Measurements from ENCODE around the gene ZEB2.

The ZEB2 gene

DNA sequence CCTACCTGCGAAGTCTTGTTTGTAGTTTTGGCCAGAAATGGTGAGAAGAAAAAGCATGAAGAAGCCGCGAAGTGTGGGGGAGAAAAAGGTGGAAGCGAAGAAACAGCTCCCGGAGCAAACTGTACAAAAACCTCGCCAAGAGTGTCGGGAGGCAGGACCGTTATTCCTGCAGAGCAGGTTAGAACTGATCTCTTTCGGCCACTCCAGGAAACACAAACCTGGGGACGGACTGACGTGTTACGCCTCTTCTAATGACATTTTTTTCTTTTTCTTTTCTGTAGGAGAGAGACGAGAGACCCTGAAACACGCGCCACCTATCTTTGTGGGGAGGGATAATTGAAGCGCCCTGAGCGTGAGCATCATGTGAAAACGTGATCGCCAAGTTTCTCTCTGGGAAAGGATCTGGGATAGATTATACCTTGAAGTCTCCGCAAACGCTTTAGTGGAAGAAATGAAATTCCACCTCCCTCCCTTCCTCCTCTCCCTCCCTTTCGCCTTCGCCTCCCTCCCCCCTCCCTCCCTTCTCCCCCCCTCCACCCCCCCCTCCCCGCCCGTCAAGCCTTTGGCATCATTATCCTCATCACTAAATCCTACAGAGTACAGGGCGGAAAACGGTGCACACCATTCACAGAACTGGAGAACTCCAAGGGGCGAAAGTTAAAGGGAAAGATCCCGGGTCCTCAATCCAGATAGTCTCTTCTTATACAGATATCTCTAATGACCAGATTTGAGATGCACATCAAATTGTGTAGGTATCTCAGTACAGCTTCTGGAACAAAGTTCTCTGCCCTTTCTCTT is at the start of gene ZEB2:
TSS of gene ZEB2 (minus strand) at position 186 of the 798 bp plus-strand sequence. CDS start 2,769 bp downstream, outside the sequence.
- DNase-seq (ENCODE audit: low read depth in 4 of 4, low spot score in 1 of 4): no peak

DNA sequence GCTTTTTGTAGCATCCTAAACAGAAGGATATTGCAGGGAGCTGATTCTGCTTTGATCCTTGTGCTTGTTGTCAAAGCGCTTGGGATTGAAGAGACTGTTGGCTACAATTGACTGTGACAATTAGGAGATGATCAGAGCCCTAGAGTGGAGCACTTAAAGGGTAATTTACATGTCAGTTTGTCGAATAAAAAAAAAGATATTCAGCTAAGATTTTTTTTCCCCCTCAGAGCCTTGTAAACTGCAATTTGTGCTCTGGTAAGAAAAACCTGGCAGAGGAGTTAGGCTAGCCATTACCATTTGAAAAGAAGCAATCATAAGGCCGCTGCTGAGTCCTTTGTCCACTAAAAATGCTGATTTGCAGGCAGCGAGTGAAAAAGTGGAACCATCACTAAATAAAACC is 47.8 kb upstream of the ZEB2 start:
- DNase-seq (ENCODE audit: low read depth in 4 of 4, low spot score in 1 of 4): no peak

DNA sequence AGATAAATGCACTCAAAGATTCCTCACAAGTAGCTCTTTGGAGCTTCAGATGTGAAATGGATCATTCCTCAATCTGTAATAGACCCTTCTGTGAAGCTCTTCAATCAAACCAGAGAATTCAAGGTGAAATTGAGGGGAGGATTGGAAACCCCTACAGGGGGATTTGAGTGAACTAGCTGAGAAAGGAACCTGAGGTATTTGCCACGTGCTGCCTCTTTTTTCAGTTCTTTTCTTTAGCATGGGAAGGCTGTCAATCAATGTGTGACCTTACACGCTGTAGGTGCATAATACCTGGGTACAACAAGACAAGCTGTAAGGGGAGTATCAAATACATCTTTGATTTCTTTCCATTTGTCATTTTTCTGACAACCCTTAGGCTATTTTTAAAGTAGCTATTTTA is 46.5 kb upstream of the ZEB2 start:
- DNase-seq (ENCODE audit: low read depth in 4 of 4, low spot score in 1 of 4): no peak

DNA sequence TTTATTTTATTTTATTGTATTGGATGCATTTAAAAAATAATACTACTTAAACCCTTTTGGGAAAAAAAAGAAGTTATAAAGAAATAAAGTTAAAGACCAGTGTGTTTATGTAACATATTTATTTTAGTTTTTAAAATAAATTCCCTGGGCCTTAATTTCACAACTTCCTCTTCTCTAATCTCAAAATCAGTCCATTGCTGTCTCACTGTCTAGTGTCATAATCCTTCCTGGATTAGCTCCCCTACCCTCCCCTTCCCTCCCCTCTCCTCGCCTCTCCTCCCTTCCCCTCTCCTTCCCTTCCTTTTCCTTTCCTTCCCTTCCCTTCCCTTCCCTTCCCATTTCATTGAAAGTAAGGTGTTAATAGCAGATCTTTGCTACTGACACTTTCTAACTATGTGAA is 40.3 kb upstream of the ZEB2 start:
- no peak for DNase-seq (ENCODE audit: low read depth in 4 of 4, low spot score in 1 of 4)

DNA sequence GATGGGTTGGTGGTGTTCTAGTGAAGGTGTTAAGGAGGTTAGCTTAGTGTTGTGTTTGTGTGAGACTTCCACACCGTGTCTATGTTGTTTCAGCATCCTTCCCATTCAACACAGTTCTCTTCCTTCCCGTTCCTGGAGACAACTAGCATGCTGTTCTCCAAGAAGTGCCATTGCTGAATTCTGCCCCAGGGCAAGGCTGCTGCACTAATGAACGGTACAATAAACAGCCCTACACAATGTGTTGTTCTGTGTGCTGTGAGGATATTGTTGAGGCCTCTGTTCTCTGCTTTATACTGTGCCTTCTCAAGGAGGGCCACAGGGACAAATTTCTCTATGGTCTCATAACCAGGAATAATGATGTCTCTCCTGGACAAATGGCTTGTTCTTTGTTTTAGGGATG is 39.8 kb upstream of the ZEB2 start:
- no peak for DNase-seq (ENCODE audit: low read depth in 4 of 4, low spot score in 1 of 4)

DNA sequence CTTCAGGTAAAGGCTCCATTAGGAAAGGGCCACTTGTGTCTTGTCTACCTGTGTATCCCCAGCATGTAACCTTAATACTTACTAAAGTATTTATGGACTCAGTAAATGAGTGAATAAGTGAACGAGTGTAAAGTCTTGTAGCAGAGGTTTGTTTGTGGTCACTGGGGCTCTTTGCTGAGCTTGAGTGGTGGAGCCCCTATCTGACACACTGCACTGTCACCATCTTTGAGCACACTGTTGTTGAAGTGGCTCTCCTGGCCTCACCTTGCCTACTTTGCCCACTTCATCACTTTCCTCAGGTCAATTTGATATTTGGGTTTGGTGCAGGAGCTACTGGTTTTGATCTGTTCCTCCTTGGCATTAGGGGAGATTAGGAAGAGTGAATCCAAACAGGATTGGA is 39.3 kb upstream of the ZEB2 start:
- DNase-seq (ENCODE audit: low read depth in 4 of 4, low spot score in 1 of 4): no peak

DNA sequence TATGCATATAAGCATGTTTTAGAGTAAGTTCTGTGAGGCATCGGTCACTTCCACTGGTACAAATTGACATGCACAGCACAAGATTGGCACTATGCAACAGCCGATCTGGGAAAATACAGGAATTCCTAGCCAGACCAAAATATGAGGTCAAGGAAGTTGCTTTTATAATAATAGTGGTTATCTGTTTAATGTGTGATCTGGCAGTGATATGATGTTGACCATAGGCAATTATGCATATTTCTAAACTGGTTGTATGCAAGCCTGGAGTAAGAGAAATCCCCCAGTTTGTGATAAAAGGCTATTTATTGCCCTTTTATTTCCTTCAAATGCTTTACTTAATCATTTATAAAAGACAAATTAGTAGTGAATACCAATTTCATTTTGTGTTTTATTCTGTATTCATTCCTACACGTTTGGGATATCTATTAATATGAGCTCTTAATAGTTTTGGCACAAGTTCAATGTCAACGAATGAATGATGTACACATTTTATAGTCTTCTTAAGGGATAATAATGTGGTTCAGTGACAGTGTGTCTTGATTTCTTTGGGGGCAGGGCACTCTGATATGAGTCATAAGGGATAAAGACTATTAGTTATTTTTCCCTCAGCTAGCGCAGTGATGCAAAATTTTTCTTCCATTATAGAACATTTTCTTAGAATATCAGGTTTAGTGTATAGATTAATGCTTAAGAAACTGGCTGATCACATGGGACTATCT is 34.7 kb upstream of the ZEB2 start:
- DNase-seq (ENCODE audit: low read depth in 4 of 4, low spot score in 1 of 4): no peak

DNA sequence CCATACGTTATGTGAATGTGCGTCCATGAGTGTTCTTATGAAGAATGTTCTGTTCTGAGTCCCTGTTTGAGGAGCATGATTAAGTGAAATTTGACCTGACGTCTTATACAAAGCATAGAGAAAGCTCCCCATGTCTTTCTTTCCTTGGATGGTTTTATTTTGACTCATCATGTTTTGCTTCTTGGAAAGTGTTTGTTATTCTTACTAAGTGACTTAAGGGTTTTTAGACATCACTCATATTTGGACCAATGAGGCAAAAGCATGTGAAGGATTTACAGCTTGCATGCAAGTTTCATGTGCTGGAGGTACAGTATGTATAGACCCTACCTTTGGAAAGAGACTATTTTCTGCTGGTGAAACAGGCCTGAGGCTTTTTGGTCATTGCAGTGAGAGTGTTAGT is 33.5 kb upstream of the ZEB2 start:
- no peak for DNase-seq (ENCODE audit: low read depth in 4 of 4, low spot score in 1 of 4)

DNA sequence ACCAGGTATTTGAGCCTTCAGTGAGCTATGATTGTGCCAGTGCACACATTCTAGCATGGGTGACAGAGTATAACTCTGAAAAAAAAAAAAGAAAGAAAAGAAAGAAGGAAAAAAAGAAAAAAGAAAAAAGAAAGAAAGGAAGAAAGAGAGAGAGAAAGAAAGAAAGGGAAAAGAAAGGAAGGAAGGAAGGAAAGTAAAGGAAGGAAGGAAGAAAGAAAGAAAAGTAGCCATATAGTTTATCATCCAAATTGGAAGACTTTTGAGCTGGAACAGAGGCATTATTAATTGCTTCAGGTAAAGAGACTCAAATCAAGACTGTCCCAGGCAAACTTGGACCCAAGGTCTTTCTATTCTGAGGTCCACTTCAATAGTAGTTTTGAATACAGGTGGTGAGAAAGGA is 32.9 kb upstream of the ZEB2 start:
- no peak for DNase-seq (ENCODE audit: low read depth in 4 of 4, low spot score in 1 of 4)

DNA sequence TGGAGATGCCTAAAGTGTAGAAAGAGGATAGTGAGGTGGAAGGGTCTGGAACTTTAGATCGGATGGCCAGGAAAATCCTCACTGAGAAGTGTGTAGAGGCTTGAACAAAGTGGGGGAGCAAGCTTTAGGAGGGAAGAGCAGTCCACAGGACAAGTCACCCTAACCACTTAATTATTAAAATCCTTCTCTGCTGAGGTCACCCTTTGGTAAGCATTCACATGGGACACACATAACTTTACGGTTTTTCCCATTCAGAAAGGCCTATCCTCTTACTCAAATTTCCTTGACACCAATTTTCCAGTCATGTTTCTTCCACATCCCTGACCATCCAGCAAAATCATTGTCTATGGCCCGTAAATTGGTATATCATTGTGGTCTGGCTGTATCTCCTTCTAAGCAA is 31.0 kb upstream of the ZEB2 start:
- no peak for DNase-seq (ENCODE audit: low read depth in 4 of 4, low spot score in 1 of 4)

DNA sequence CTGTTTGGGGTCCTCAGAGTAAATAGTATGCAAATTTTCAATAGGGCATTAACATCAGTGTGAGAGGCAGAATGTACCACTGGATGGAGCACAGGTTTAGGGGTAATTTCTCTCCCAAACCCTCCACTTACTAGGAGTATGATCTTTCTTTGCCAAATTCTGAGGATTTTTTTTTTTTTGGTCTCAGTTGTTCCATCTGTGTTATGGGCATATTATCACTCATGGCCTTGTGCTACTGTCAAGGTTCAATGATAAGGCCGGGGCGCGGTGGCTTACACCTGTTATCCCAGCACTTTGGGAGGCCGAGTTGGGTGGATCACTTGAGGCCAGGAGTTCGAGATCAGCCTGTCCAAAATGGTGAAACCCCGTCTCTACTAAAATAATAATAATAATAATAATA is 30.2 kb upstream of the ZEB2 start:
- DNase-seq (ENCODE audit: low read depth in 4 of 4, low spot score in 1 of 4): no peak

DNA sequence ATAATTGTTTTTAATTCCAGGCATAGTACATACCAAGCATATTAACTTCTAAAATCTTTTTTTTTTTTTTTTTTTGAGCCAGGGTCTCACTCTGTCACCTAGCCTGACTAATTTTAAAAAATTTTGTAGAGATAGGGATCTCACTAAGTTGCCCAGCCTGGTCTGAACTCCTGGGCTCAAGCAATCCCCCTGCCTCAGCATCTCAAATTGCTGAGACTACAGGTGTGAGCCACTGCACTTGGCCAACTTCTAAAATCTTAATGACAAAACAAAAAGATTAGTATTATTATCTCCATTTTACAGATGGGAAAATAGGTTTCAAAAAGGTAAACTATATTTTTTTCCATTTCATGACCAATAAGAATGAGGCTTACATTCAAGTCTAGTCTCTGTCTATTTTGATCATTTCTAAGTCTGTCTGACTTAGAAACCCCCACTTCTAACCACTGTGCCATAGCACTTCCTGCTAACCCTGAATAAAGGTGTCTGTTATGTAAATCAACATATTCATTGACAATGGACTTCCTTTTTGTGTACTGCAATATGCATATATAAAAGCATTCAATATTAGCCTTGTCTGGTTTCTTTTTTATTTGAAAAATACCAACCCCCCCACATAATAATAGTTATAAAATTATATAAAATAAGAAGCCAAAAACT is 28.7 kb upstream of the ZEB2 start:
- DNase-seq (ENCODE audit: low read depth in 4 of 4, low spot score in 1 of 4): no peak

DNA sequence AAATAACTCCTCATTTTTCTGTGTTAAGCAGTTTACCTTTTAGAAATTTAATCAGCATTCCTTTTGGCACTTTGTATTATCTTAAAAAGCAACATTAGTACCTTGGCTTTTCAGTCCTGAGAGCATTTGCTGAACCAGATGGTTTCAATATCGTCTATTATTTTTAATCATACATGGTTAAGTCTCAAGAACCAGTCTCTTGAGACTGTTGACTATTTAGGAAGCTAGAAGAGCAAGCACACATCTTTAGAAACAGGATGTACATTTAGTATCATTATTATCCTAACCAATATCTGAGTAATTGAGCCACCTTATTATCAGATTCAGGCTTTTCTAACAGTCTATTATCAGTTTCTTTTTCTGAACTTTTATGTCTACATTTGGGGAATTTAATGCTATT is 28.2 kb upstream of the ZEB2 start:
- no peak for DNase-seq (ENCODE audit: low read depth in 4 of 4, low spot score in 1 of 4)

DNA sequence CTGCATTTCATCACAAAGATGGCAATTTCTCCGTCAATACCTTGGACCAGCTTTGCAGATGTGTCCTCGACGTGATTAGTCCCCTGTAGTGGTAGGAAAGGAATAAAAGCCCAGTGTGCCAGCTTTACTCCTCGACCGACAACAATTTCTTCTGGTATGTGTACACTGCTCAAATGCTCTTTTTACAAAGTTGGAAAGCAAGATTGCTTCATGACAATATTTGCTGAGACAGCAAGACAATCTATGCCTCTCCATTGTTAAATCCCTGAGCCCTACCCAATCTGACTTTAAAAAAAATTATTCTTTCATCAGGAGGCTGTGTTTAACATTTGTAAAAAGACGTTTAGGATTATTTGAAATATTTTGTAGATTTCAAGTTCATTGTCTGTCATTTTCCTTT is 27.6 kb upstream of the ZEB2 start:
- DNase-seq (ENCODE audit: low read depth in 4 of 4, low spot score in 1 of 4): no peak

DNA sequence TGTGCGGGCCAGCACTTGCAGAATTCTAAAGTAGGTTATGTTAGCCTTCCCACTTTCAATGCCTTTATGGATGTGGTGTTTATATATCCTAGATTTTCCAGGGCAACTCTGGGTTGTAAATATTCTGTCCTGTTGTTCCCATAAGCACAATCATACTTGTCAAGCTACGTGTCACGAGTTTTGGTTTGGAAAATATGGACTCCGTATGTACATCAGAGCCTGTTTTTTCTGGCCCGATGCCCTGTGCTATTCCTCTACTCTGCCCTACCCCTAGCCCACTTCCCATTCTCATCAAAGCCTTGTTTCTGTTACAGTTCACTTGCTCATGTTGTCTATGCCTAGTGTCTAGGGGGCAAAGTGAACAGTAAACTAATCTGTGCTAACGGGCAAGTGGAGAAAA is 27.0 kb upstream of the ZEB2 start:
- DNase-seq (ENCODE audit: low read depth in 4 of 4, low spot score in 1 of 4): no peak

DNA sequence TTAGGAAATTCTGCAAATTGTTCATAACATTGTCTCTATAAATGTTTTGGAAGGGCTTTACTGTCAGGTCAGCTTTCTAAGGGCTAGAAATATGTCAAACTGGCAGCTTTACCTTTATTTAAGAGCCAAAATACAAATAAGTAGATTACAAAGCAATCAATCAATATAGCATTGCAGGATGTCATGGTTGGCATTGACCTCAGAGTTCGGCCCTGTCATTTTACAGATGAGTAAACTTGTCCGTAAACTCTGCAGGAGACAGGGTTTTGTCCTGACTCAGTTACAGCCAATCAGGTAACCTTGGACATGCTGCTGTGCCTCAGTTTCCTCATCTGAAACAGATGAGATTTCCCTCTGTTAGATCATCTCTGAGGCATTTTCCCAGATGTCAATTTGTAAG is 25.9 kb upstream of the ZEB2 start:
- no peak for DNase-seq (ENCODE audit: low read depth in 4 of 4, low spot score in 1 of 4)

DNA sequence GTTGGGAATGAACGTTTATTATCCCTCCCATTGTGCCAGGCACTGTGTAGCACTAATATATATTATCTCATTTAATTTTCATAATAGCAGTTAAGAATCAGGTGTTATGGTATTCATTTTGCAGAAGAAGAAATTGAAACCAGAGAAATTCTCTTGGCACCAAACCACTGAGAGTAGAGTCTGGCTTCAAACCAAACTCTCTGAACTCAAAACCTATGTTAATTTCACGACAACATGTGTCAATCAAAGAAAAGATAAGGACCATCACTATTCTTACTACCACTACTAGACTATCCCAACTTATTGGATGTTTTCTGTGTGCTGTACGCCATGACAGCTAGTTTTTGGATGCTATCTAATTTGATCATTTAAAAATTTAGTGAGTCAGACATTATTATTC is 24.1 kb upstream of the ZEB2 start:
- no peak for DNase-seq (ENCODE audit: low read depth in 4 of 4, low spot score in 1 of 4)

DNA sequence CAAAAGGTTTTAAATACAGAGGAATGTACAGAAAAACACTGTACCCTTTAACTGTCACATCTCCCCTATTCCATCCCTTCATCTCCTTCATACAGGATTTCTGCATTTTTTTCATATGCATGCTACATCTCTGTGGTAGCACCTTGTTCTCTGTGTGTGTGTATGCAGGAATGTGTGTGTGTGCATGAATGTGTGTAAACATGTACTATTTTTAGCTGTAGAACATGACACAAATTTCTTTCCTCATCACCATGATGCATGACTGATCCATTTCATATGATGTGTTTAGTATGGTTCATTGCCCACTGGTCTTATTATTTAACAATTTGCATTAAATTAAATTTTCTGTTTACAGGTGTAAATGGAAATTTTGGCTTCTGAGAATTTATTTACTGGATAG is 21.5 kb upstream of the ZEB2 start:
- DNase-seq (ENCODE audit: low read depth in 4 of 4, low spot score in 1 of 4): no peak

DNA sequence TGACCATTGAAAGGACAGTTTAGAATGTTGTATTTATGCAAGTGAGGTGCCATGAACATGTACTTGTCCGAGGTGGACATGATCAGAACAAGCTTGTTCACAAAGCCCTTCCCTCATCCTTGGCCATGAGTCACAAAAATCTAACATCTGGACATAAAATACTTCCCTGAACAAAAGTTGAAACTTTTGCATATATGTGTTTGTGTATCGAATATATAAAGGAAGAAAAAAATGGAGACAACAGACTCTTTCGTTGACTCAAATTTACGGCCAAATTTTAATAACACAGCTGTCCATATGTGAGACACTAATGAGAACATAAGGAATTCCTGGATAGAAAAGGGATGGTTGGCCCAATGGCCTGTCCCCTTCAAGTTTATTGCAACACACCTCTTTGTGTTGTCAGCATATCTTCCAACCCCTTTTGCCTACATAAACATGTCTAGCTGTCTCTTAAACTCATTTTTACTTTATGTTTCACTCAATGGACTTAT is 19.4 kb upstream of the ZEB2 start:
- no peak for DNase-seq (ENCODE audit: low read depth in 4 of 4, low spot score in 1 of 4)

DNA sequence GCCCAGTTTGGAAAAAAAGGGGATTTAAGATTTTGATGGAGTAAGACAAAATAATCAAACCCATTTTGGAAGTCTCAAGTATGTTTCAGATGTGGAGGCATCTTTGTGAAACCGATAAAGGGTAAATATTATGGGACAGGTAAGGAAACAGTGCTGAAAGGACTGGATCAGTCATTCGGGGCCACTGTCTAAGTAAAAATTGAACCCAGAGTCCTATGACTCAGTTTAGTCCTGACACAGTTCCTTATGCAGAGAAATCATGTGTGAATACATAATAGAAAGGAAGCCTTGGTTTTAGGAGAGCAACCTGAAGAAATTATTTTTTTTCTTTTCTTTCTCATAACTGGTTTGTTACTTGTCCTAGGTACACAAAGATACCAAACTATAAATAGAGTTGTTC is 15.4 kb upstream of the ZEB2 start:
- DNase-seq (ENCODE audit: low read depth in 4 of 4, low spot score in 1 of 4): no peak

DNA sequence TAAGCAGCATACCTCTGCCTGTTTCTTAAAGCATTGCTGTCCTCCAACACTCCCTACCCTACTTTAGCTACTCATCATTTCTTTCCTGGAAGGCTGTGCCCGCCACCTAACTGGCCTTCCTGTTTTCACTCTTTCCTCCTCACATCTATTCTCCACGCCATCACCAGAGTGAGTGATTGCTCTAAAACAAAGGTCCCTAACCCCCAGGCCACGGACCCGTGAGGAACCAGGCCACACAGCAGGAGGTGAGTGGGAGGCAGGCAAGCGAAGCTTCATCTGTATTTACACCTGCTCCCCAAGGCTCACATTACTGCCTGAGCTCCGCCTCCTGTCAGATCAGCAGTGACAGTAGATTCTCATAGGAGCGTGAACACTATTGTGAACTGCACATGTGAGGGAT is 13.3 kb upstream of the ZEB2 start:
- DNase-seq (ENCODE audit: low read depth in 4 of 4, low spot score in 1 of 4): no peak

DNA sequence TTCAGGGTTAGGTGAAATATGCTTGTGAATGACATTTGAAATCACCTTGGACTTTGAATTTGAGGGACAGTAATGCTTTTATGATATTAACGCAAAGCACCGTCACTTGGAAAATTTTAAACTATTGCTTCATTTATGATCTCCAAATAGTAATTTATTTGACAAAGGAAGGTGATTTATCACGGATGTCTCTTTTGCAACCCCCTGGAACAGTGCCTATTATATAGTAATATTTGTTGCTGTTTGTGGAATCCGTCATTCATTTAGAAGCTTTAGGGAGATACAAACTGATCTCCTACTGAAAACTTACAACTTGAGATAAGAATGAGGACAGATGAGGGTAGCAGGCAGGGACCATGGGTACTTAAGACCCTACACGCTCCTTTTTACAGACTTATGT is 10.7 kb upstream of the ZEB2 start:
- DNase-seq (ENCODE audit: low read depth in 4 of 4, low spot score in 1 of 4): no peak
